K562 (cell line): Measurements from ENCODE around the gene MAP2K7. TPM values are rescaled to one million over a fixed set of nuclear protein-coding genes. Genes with fewer than 3 reads are reported as not detected.

ENCODE experiments used
- ATAC-seq: fragments of 200-7000 bp; cut with Tn5 transposase; 3 replicates; pipeline ENCODE4 v1.9.1; 2020; ENCODE audit warnings: moderate library complexity
- BruUV-seq: library from RNA; stranded (reverse); fragments of 400-500 nt; replicated peaks from 2 replicates; lab custom pipeline; 2021; lab: Mats Ljungman, UMichigan
- CTCF ChIA-PET: fragments of 300-600 bp; formaldehyde crosslinking; extraction: SDS; loops from one replicate; lab custom pipeline; 2021; ENCODE audit warnings: low intra/inter-chr PET ratio; lab: Yijun Ruan, JAX
- POLR2A ChIA-PET: fragments of 300-600, 350-650 bp; sonication (Branson Sonifier 250); formaldehyde crosslinking; extraction: SDS; loops from one replicate; lab custom pipeline; 2021; ENCODE audit warnings: antibody characterized with exemption, inconsistent platforms; lab: Yijun Ruan, JAX
- DNase-seq, 4 experiments: peaks; one replicate each; pipeline versions ENCODE4 v3.0.0 to v3.0.0-alpha.2; 2011 to 2018; ENCODE audit warnings: low spot score in 3 of 4, mixed read lengths in 3 of 4; ENCODE audit errors: extremely low read depth in 1 of 4
- FAIRE-seq: peaks from 2 replicates; lab custom pipeline; 2011; peaks lifted over from hg19 to GRCh38; lab: Jason Lieb, UNC
- H2AFZ ChIP-seq: 2 replicates; pipeline ENCODE4 v1.6.0; 2011; ENCODE audit warnings: low read depth, low read length, control low read depth, inconsistent platforms
- H3K27ac ChIP-seq: fragments of 200-600 bp; 3 replicates; pipeline ENCODE4 v1.8.0; 2011; ENCODE audit warnings: low read depth, mild to moderate bottlenecking, control low read depth, inconsistent platforms, low read length, moderate library complexity, mixed read lengths; ENCODE audit errors: extremely low read depth
- H3K27me3 ChIP-seq, 2 experiments: fragments of 300-600 bp in 1 of 2; 2 replicates in 1 of 2; 3 replicates in 1 of 2; pipeline versions ENCODE4 v1.6.0 to v1.8.0; 2011; ENCODE audit warnings: inconsistent platforms in 2 of 2, low read length in 2 of 2, mild to moderate bottlenecking in 1 of 2, mixed read lengths in 1 of 2, moderate library complexity in 1 of 2; ENCODE audit not compliant: control insufficient read depth in 2 of 2, insufficient read depth in 2 of 2
- H3K36me3 ChIP-seq: fragments of 300-600 bp; 3 replicates; pipeline ENCODE4 v1.8.0; 2011; ENCODE audit warnings: mild to moderate bottlenecking, low read length, inconsistent platforms; ENCODE audit not compliant: control insufficient read depth, insufficient read depth
- H3K4me1 ChIP-seq, 2 experiments: fragments of 200-600 bp in 1 of 2; replicated peaks in 1 of 2; 2 replicates in 1 of 2; 3 replicates in 1 of 2; pipeline versions ENCODE4 v1.5.1 to v1.8.0; 2011; ENCODE audit warnings: inconsistent platforms in 2 of 2, low read length in 2 of 2, mild to moderate bottlenecking in 1 of 2, mixed read lengths in 1 of 2, moderate library complexity in 1 of 2; ENCODE audit not compliant: control insufficient read depth in 2 of 2, insufficient read depth in 2 of 2
- H3K4me2 ChIP-seq: 2 replicates; pipeline ENCODE4 v1.6.1; 2011; ENCODE audit warnings: low read length, control low read depth, inconsistent platforms, mixed read lengths; ENCODE audit not compliant: insufficient read depth
- H3K4me3 ChIP-seq: fragments of 200-600 bp; sonication (generic), shearing (Covaris generic); 2 replicates; pipeline ENCODE4 v1.5.1; 2016; ENCODE audit warnings: control low read depth, inconsistent platforms
- H3K79me2 ChIP-seq: fragments of 200-600 bp; 3 replicates; pipeline ENCODE4 v1.8.0; 2011; ENCODE audit warnings: low read length, inconsistent platforms; ENCODE audit not compliant: control insufficient read depth, insufficient read depth
- H3K9ac ChIP-seq, 2 experiments: 2 replicates each; pipeline versions ENCODE4 v1.6.0 to v1.6.1; 2011; ENCODE audit warnings: low read depth in 2 of 2, low read length in 2 of 2, control low read depth in 1 of 2, inconsistent platforms in 1 of 2, mild to moderate bottlenecking in 1 of 2, mixed read lengths in 1 of 2; ENCODE audit not compliant: insufficient read depth in 1 of 2
- H3K9me1 ChIP-seq: one replicate; pipeline ENCODE4 v1.6.0; 2011; ENCODE audit warnings: inconsistent platforms, mild to moderate bottlenecking, low read length, moderate library complexity; ENCODE audit not compliant: control insufficient read depth, insufficient read depth
- H3K9me3 ChIP-seq: replicated peaks from 2 replicates; pipeline ENCODE4 v1.5.1; 2011; ENCODE audit warnings: low read depth, low read length, inconsistent platforms; ENCODE audit not compliant: control insufficient read depth, insufficient read depth
- H4K20me1 ChIP-seq: replicated peaks from 2 replicates; pipeline ENCODE4 v1.6.1; 2011; ENCODE audit warnings: low read length, inconsistent platforms, mixed read lengths; ENCODE audit not compliant: control insufficient read depth, insufficient read depth
- CAMTA2 ChIP-seq: fragments of 250-450 bp; sonication (Bioruptor Pico); conservative IDR thresholded peaks from 2 replicates; pipeline ENCODE4 v1.5.1; 2022
- EZH2 ChIP-seq: IDR thresholded peaks from 2 replicates; pipeline ENCODE4 v1.6.1; 2012; ENCODE audit warnings: low read depth, mild to moderate bottlenecking, inconsistent platforms, low read length, borderline replicate concordance
- HMGN3 ChIP-seq: IDR thresholded peaks from 2 replicates; pipeline ENCODE4 v1.6.1; 2011; ENCODE audit warnings: borderline replicate concordance, low read depth, mild to moderate bottlenecking, mixed read lengths, low read length; ENCODE audit not compliant: insufficient read length; ENCODE audit errors: extremely low read depth
- IFI16 ChIP-seq: fragments of 250-450 bp; sonication (Bioruptor Pico); IDR thresholded peaks from 2 replicates; pipeline ENCODE4 v2.1.2; 2022; ENCODE audit warnings: mild to moderate bottlenecking, inconsistent platforms
- RBM15 ChIP-seq: fragments of 200-400 bp; formaldehyde crosslinking; IDR thresholded peaks from 2 replicates; pipeline ENCODE4 v1.6.1; 2018; ENCODE audit warnings: mild to moderate bottlenecking, low read length, moderate library complexity; ENCODE audit not compliant: insufficient read depth
- RBM34 ChIP-seq: fragments of 200-400 bp; formaldehyde crosslinking; IDR thresholded peaks from 2 replicates; pipeline ENCODE4 v1.6.1; 2018; ENCODE audit warnings: low read length, borderline replicate concordance; ENCODE audit not compliant: insufficient read depth
- SIRT6 ChIP-seq: IDR thresholded peaks from one replicate; pipeline ENCODE4 v1.6.1; 2012; ENCODE audit warnings: low read depth, mild to moderate bottlenecking, control low read depth, inconsistent platforms, low read length, moderate library complexity
- TAF9B ChIP-seq: fragments of 450-650 bp; IDR thresholded peaks from 2 replicates; pipeline ENCODE4 v1.6.1; 2018; ENCODE audit warnings: mild to moderate bottlenecking; ENCODE audit not compliant: partially characterized antibody
- TCF3 ChIP-seq: sonication (generic); formaldehyde crosslinking; IDR thresholded peaks from 2 replicates; pipeline ENCODE4 v1.4.0; 2020; ENCODE audit warnings: mild to moderate bottlenecking, missing genetic modification reagents
- TCF7 ChIP-seq: sonication (generic); IDR thresholded peaks from 2 replicates; pipeline ENCODE4 v1.6.1; 2016; ENCODE audit warnings: antibody characterized with exemption, borderline replicate concordance
- XRCC4 ChIP-seq: IDR thresholded peaks from one replicate; pipeline ENCODE4 v1.6.1; 2011; ENCODE audit not compliant: insufficient read depth, insufficient read length; ENCODE audit errors: extremely low read depth
- ZNF436 ChIP-seq: fragments of 250-450, 450-650 bp; sonication (Bioruptor Pico); formaldehyde crosslinking; IDR thresholded peaks from 2 replicates; pipeline ENCODE4 v1.7.0; 2020; ENCODE audit warnings: mild to moderate bottlenecking
- ZNF589 ChIP-seq: fragments of 200-800 bp; sonication (Bioruptor generic); IDR thresholded peaks from 2 replicates; pipeline ENCODE4 v1.6.1; 2016; ENCODE audit warnings: low read depth, missing genetic modification characterization, missing compliant biosample characterization
- WGBS: fragments of 100-300 bp; shearing (Covaris generic); methylation state at CpG from one replicate; pipeline ENCODE4 v1.1.6; 2016; ENCODE audit warnings: low coverage, mixed read lengths; ENCODE audit not compliant: insufficient coverage; ENCODE audit errors: missing lambda C conversion rate; 5-methylcytosine and 5-hydroxymethylcytosine counted together
- in situ Hi-C: fragments of 300-500 bp; cut with MboI; formaldehyde crosslinking; loops from 4 replicates; pipeline ENCODE4 v1.15.0; 2018; ENCODE audit warnings: inconsistent platforms, mixed read lengths
- intact Hi-C: fragments of 100-400 bp; cut with micrococcal nuclease; formaldehyde crosslinking; loops from 2 replicates; pipeline ENCODE4 v1.14.2; 2022
- polyA plus RNA-seq, 8 experiments: library from polyadenylated mRNA; depleted of rRNA in 4 of 8; stranded (reverse) in 5 of 8; unstranded in 3 of 8; fragments of >200 nt; fragmentation: Nextera tagmentation in 2 of 8; fragmentation: Illumina TruSeq in 1 of 8; extraction: Ambion mirVana in 2 of 8; extraction: Trizol in 1 of 8; gene quantifications; 2 replicates each; pipeline versions ENCODE4 v1.2.1 to v1.2.3, GENCODE V29; 2011 to 2014; ENCODE audit warnings: inconsistent platforms in 1 of 8, missing spikeins in 1 of 8
- total RNA-seq, 7 experiments: library from RNA; depleted of rRNA in 6 of 7; stranded (reverse); fragments of >200 nt in 6 of 7; fragmentation: Illumina TruSeq in 2 of 7; extraction: Trizol in 2 of 7; gene quantifications; 2 replicates each; pipeline versions ENCODE4 v1.2.1 to v1.2.3, GENCODE V29; 2011 to 2021; ENCODE audit warnings: low replicate concordance in 1 of 7
- TF ChIP-seq, protein P1 (sequence below), 2 experiments: fragments of 450-650 bp in 1 of 2; sonication (generic) in 1 of 2; formaldehyde crosslinking; conservative IDR thresholded peaks; 2 replicates each; pipeline versions ENCODE4 v1.4.0 to v1.8.1; 2020 to 2022; ENCODE audit warnings: mild to moderate bottlenecking in 1 of 2, missing genetic modification reagents in 1 of 2
- TF ChIP-seq, protein P2 (sequence below), 2 experiments: fragments of 450-650 bp; conservative IDR thresholded peaks; 2 replicates each; pipeline ENCODE4 v1.6.1; 2017; ENCODE audit warnings: mild to moderate bottlenecking in 2 of 2, moderate library complexity in 2 of 2
- TF ChIP-seq, protein P3 (sequence below): fragments of 250-450 bp; sonication (Bioruptor Pico); IDR thresholded peaks from 2 replicates; pipeline ENCODE4 v1.8.0; 2022; ENCODE audit warnings: moderate library complexity, mild to moderate bottlenecking, inconsistent platforms
- TF ChIP-seq, protein P4 (sequence below): IDR thresholded peaks from 3 replicates; pipeline ENCODE4 v1.6.1; 2011; ENCODE audit warnings: borderline replicate concordance, mild to moderate bottlenecking; ENCODE audit not compliant: insufficient read length, insufficient read depth

The MAP2K7 gene
- total and polyA plus RNA-seq, 9 of the 15 experiments (the other 6 are each of a cell fraction or from before 2014, with no cell fraction given), result 0.51 to 45.8 (median 14.1) TPM

DNA sequence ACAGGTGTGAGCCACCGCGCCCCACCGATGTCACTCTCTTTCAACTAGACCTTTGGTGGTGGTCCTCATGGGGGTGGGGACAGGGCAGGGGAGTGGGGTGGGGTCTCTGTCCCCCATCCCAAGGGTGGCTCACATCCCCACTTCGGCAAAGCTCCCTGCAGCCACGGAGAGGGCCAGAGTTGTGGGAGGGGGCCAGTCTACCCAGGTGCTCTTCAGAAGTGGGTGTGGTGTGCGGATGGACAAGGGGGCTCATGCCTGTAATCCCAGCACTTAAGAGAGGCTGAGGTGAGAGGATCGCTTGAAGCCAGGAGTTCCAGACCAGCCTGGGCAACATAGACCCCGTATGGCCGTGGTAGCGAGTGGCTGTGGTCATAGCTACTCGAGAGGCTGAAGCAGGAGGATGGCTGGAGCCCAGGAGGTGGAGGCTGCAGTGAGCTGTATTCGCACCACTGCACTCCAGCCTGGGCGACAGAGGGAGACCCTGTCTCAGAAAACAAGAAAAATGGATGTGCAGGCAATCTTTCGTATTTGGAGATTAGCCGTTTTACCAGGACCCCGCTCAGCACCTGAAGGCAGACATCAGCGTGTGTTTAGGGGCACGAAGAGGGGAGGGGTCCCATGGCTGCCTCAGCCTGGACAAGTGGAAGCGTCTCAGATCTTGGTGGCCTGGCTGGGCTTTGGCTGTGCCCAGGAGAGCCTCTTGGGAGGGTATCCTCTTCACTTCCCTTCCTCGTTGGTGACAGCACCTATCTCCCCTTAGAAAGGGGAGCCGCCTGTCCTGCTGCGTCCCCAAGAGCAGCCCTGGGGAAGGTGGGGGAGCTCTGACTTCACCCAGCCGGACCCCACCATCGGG lies 11.8 kb downstream of the MAP2K7 start:
- Histone ChIP-seq H3K79me2 (peaks cover 14% of the 10 kb centered on the region), H4K20me1 (no peaks in the 10 kb centered on the region), H3K27me3 (no peaks in the 10 kb centered on the region), H3K4me2 (no peak overlapping the region), H3K9me1 (no peaks in the 10 kb centered on the region), H3K9ac (peak overlapping the region in 1 of 2 experiments; percentile 35; a peak in 1 of 4 replicates), H3K4me1 (peaks cover 7 to 73% of the 10 kb centered on the region in 2 experiments; a peak in 4 of 5 replicates), H2AFZ (no peak overlapping the region), H3K27ac (no peak overlapping the region), H3K36me3 (peaks cover 29% of the 10 kb centered on the region; the same call in 1 of the 3 replicates), H3K9me3 (no peaks in the 10 kb centered on the region), H3K4me3 (no peak overlapping the region)
- POLR2A ChIA-PET, result interaction anchor here (0.7 to 1.7 kb wide), 4 partner anchors 12 to 56 kb away, joined by 3 to 5 read pairs (median 4); partner anchors contain the start of gene MAP2K7
- in situ Hi-C loops, result no loop called here
- ATAC-seq (no peak), DNase-seq (no peak), FAIRE-seq (no peak)
- BruUV-seq, result no TSS peak
- CTCF ChIA-PET, result no interaction called here
- intact Hi-C loops, result no loop called here
- 65% methylated on average over 24 of the region's 24 CpGs for whole genome bisulfite sequencing
- TF ChIP-seq TAF9B, result no peak
- no peak for TF ChIP-seq TCF3
- no peak for TF ChIP-seq ZNF589
- TF ChIP-seq, protein P1, sequence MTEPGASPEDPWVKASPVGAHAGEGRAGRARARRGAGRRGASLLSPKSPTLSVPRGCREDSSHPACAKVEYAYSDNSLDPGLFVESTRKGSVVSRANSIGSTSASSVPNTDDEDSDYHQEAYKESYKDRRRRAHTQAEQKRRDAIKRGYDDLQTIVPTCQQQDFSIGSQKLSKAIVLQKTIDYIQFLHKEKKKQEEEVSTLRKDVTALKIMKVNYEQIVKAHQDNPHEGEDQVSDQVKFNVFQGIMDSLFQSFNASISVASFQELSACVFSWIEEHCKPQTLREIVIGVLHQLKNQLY (CRISPR knock-in tag; conservative IDR thresholded peaks at IDR 0.05), result no peak
- no peak for TF ChIP-seq HMGN3
- TF ChIP-seq EZH2, result no peak
- TF ChIP-seq, protein P2, sequence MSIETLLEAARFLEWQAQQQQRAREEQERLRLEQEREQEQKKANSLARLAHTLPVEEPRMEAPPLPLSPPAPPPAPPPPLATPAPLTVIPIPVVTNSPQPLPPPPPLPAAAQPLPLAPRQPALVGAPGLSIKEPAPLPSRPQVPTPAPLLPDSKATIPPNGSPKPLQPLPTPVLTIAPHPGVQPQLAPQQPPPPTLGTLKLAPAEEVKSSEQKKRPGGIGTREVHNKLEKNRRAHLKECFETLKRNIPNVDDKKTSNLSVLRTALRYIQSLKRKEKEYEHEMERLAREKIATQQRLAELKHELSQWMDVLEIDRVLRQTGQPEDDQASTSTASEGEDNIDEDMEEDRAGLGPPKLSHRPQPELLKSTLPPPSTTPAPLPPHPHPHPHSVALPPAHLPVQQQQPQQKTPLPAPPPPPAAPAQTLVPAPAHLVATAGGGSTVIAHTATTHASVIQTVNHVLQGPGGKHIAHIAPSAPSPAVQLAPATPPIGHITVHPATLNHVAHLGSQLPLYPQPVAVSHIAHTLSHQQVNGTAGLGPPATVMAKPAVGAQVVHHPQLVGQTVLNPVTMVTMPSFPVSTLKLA (conservative IDR thresholded peaks at IDR 0.05), result no peak
- TF ChIP-seq RBM34, result no peak
- TF ChIP-seq, protein P3, sequence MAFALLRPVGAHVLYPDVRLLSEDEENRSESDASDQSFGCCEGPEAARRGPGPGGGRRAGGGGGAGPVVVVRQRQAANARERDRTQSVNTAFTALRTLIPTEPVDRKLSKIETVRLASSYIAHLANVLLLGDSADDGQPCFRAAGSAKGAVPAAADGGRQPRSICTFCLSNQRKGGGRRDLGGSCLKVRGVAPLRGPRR (CRISPR knock-in tag), result no peak
- TF ChIP-seq CAMTA2 (CRISPR knock-in tag), result no peak
- TF ChIP-seq SIRT6, result no peak
- TF ChIP-seq, protein P4, sequence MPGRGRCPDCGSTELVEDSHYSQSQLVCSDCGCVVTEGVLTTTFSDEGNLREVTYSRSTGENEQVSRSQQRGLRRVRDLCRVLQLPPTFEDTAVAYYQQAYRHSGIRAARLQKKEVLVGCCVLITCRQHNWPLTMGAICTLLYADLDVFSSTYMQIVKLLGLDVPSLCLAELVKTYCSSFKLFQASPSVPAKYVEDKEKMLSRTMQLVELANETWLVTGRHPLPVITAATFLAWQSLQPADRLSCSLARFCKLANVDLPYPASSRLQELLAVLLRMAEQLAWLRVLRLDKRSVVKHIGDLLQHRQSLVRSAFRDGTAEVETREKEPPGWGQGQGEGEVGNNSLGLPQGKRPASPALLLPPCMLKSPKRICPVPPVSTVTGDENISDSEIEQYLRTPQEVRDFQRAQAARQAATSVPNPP, result no peak
- no peak for TF ChIP-seq IFI16 (CRISPR knock-in tag)
- no peak for TF ChIP-seq XRCC4
- no peak for TF ChIP-seq ZNF436 (CRISPR knock-in tag)
- TF ChIP-seq TCF7, result no peak
- no peak for TF ChIP-seq RBM15
